Keratinocyte (primary cell): ENCODE data around the gene PI4KA. TPM values are rescaled to one million over a fixed set of nuclear protein-coding genes. Genes with fewer than 3 reads are reported as not detected.

ENCODE experiments used
- DNase-seq: peaks from one replicate; pipeline ENCODE4 v3.0.0-alpha.2; 2011; ENCODE audit warnings: low read depth, missing footprints, low spot score
- FAIRE-seq: peaks from 2 replicates; lab custom pipeline; 2011; peaks lifted over from hg19 to GRCh38; lab: Jason Lieb, UNC
- H2AFZ ChIP-seq: 2 replicates; pipeline ENCODE4 v1.6.0; 2012; ENCODE audit warnings: low read length, control low read depth, inconsistent platforms; ENCODE audit not compliant: control insufficient read depth
- H3K27ac ChIP-seq: 2 replicates; pipeline ENCODE4 v1.5.1; 2011; ENCODE audit warnings: low read length; ENCODE audit not compliant: control insufficient read depth, insufficient read depth
- H3K27me3 ChIP-seq: 3 replicates; pipeline ENCODE4 v1.6.0; 2011; ENCODE audit warnings: low read length; ENCODE audit not compliant: control insufficient read depth, insufficient read depth; ENCODE audit errors: extremely low read depth
- H3K36me3 ChIP-seq, 2 experiments: 2 replicates in 1 of 2; 3 replicates in 1 of 2; pipeline ENCODE4 v1.5.1; 2011; ENCODE audit warnings: low read length in 2 of 2, mild to moderate bottlenecking in 1 of 2; ENCODE audit not compliant: control insufficient read depth in 2 of 2, insufficient read depth in 2 of 2; ENCODE audit errors: extremely low read depth in 1 of 2
- H3K4me1 ChIP-seq: 3 replicates; pipeline ENCODE4 v1.5.1; 2011; ENCODE audit warnings: low read length; ENCODE audit not compliant: control insufficient read depth, insufficient read depth; ENCODE audit errors: extremely low read depth
- H3K4me2 ChIP-seq: 3 replicates; pipeline ENCODE4 v1.6.0; 2011; ENCODE audit warnings: low read depth, low read length; ENCODE audit not compliant: control insufficient read depth, insufficient read depth; ENCODE audit errors: extremely low read depth
- H3K4me3 ChIP-seq, 3 experiments: fragments of 200-600 bp in 1 of 3; sonication (generic) in 1 of 3; 2 replicates in 2 of 3; 3 replicates in 1 of 3; pipeline ENCODE4 v1.5.1; 2011 to 2016; ENCODE audit warnings: low read length in 3 of 3, mild to moderate bottlenecking in 3 of 3, control low read depth in 2 of 3, inconsistent platforms in 1 of 3, low read depth in 1 of 3, mixed read lengths in 1 of 3, mixed run types in 1 of 3, moderate library complexity in 1 of 3; ENCODE audit not compliant: control insufficient read depth in 2 of 3, insufficient read depth in 2 of 3; ENCODE audit errors: extremely low read depth in 1 of 3
- H3K79me2 ChIP-seq: 2 replicates; pipeline ENCODE4 v1.6.0; 2012; ENCODE audit warnings: low read length; ENCODE audit not compliant: control insufficient read depth, insufficient read depth
- H3K9ac ChIP-seq: 3 replicates; pipeline ENCODE4 v1.6.0; 2011; ENCODE audit warnings: low read length; ENCODE audit not compliant: control insufficient read depth, insufficient read depth; ENCODE audit errors: extremely low read depth
- H3K9me1 ChIP-seq: 3 replicates; pipeline ENCODE4 v1.6.0; 2011; ENCODE audit warnings: low read length; ENCODE audit not compliant: control insufficient read depth, insufficient read depth; ENCODE audit errors: extremely low read depth
- H3K9me3 ChIP-seq: 2 replicates; pipeline ENCODE4 v1.5.1; 2012; ENCODE audit warnings: low read depth, low read length; ENCODE audit not compliant: control insufficient read depth
- H4K20me1 ChIP-seq: 3 replicates; pipeline ENCODE4 v1.6.0; 2011; ENCODE audit warnings: low read length; ENCODE audit not compliant: control insufficient read depth, insufficient read depth; ENCODE audit errors: extremely low read depth
- EZH2 ChIP-seq: IDR thresholded peaks from one replicate; pipeline ENCODE4 v1.6.1; 2012; ENCODE audit warnings: inconsistent platforms, mild to moderate bottlenecking, low read length, moderate library complexity
- dilution Hi-C: fragments of 300-500 bp; cut with MboI; formaldehyde crosslinking; loops from one replicate; pipeline ENCODE4 v1.7.0; 2020; ENCODE audit warnings: low sequenced_read_pairs; ENCODE audit not compliant: extremely low pct_ligation_motif_present
- polyA plus RNA-seq, 5 experiments: library from polyadenylated mRNA; depleted of rRNA in 3 of 5; stranded (reverse) in 3 of 5; stranded (forward) in 1 of 5; unstranded in 1 of 5; fragments of >200 nt; gene quantifications; 1 replicate in 1 of 5; 2 replicates in 3 of 5; 3 replicates in 1 of 5; pipeline versions ENCODE4 v1.2.1 to v1.2.3, GENCODE V29; 2011 to 2012; ENCODE audit warnings: missing spikeins in 2 of 5, low read depth in 1 of 5, low replicate concordance in 1 of 5
- TF ChIP-seq, protein P1 (sequence below), 3 experiments: IDR thresholded peaks in 1 of 3; conservative IDR thresholded peaks in 1 of 3; optimal IDR thresholded peaks in 1 of 3; 2 replicates in 2 of 3; 3 replicates in 1 of 3; pipeline versions ENCODE3 to v1.5.1; 2011; ENCODE audit warnings: low read length in 3 of 3, mild to moderate bottlenecking in 3 of 3, moderate library complexity in 2 of 3, control low read depth in 1 of 3, inconsistent platforms in 1 of 3; ENCODE audit not compliant: insufficient read depth in 2 of 3; ENCODE audit errors: extremely low read depth in 1 of 3

PI4KA gene
- polyA plus RNA-seq, 1 donor (not counting 4 experiments of a cell fraction or from before 2014, with no cell fraction given): 13.6 TPM

DNA sequence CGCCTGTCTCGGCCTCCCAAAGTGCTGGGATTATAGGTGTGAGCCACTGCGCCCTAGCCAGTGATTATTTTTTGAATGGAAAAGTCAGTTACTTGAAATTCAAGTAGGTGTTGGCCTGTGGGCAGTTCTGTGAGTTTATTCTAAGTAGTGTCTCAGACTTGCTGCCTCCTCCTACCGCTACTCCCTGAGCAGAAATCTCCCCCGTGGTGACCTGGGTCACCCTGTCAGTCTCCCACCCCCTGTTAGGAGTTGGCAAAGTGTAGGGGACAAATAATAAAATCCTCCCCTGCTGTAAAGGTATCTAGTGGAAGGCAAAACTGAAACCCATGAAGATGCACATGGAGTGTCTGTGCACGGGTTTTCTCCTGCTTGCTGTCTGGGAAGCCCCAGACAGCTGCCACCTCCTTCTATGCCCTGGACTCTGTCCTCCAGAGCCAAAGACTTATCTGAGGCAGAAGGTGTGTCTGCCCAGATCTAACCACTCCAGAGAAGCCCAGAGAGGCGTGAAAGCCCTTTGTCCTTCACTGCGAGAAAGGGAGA is 26.5 kb upstream of the PI4KA start:
- dilution Hi-C loops: no loop called here
- Histone ChIP-seq H3K4me1 (peaks cover 9% of the 10 kb centered on the region), H3K79me2 (no peaks in the 10 kb centered on the region), H2AFZ (no peak overlapping the region), H3K9ac (no peak overlapping the region), H3K4me2 (no peak overlapping the region), H3K9me1 (no peaks in the 10 kb centered on the region), H3K9me3 (no peaks in the 10 kb centered on the region), H3K36me3 (peaks cover 16 to 37% of the 10 kb centered on the region in 2 experiments), H3K4me3 (no peak overlapping the region), H3K27ac (no peak overlapping the region), H4K20me1 (peaks cover 3% of the 10 kb centered on the region), H3K27me3 (no peaks in the 10 kb centered on the region)
- TF ChIP-seq, protein P1, sequence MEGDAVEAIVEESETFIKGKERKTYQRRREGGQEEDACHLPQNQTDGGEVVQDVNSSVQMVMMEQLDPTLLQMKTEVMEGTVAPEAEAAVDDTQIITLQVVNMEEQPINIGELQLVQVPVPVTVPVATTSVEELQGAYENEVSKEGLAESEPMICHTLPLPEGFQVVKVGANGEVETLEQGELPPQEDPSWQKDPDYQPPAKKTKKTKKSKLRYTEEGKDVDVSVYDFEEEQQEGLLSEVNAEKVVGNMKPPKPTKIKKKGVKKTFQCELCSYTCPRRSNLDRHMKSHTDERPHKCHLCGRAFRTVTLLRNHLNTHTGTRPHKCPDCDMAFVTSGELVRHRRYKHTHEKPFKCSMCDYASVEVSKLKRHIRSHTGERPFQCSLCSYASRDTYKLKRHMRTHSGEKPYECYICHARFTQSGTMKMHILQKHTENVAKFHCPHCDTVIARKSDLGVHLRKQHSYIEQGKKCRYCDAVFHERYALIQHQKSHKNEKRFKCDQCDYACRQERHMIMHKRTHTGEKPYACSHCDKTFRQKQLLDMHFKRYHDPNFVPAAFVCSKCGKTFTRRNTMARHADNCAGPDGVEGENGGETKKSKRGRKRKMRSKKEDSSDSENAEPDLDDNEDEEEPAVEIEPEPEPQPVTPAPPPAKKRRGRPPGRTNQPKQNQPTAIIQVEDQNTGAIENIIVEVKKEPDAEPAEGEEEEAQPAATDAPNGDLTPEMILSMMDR (optimal IDR thresholded peaks at IDR 0.05 in 1 of 3, IDR thresholded peaks at IDR 0.05 in 1 of 3, conservative IDR thresholded peaks at IDR 0.05 in 1 of 3; ENCODE audit: extremely low read depth in 1 of 3, insufficient read depth in 2 of 3, low read length in 3 of 3): no peak
- no peak for TF ChIP-seq EZH2
- DNase-seq (no peak), FAIRE-seq (no peak)

DNA sequence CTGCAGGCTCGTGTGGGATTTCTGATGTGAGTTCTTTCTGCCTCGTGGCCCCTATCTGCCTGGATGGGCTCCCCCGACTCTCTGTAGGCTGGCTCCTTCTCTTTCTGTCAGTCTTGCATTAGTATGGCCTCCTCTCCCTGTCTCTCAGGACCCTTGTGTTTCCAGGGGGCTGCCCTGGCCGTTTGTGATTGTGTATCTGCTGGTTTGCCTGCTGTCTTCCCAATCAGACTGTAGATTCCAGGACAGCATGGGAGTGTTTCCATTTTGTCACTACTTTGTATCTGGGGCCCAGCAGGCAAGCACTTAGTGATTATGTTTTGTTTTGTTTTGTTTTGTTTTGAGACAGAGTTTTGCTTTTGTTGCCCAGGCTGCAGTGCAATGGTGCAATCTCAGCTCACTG is 25.8 kb upstream of the PI4KA start:
- Histone ChIP-seq H3K79me2 (no peaks in the 10 kb centered on the region), H3K27ac (no peak overlapping the region), H3K4me2 (no peak overlapping the region), H3K27me3 (no peaks in the 10 kb centered on the region), H3K9me1 (no peaks in the 10 kb centered on the region), H2AFZ (no peak overlapping the region), H3K4me1 (peaks cover 9% of the 10 kb centered on the region), H3K4me3 (no peak overlapping the region), H4K20me1 (peaks cover 3% of the 10 kb centered on the region), H3K9ac (no peak overlapping the region), H3K9me3 (no peaks in the 10 kb centered on the region), H3K36me3 (peaks cover 16 to 32% of the 10 kb centered on the region in 2 experiments)
- DNase-seq (no peak), FAIRE-seq (no peak)
- dilution Hi-C loops: no loop called here
- TF ChIP-seq, protein P1 (optimal IDR thresholded peaks at IDR 0.05 in 1 of 3, IDR thresholded peaks at IDR 0.05 in 1 of 3, conservative IDR thresholded peaks at IDR 0.05 in 1 of 3; ENCODE audit: extremely low read depth in 1 of 3, insufficient read depth in 2 of 3, low read length in 3 of 3): no peak
- TF ChIP-seq EZH2: no peak
